Stimulated activated CD8-positive, alpha-beta memory T cell treated with anti-CD3 and anti-CD28 coated beads, Interleukin-7, amount 100 ng/mL, for 1 hour (primary cell): ENCODE measurements around the gene PXMP4.
A peak's percentile ranks its signal among the peaks of the same experiment; 100 is the strongest.

Experiments used
- DNase-seq, 2 donors: peaks; one replicate each; pipeline ENCODE4 v3.0.0-alpha.2; 2020; ENCODE audit warnings: low read depth in 2 of 2

Gene PXMP4

DNA sequence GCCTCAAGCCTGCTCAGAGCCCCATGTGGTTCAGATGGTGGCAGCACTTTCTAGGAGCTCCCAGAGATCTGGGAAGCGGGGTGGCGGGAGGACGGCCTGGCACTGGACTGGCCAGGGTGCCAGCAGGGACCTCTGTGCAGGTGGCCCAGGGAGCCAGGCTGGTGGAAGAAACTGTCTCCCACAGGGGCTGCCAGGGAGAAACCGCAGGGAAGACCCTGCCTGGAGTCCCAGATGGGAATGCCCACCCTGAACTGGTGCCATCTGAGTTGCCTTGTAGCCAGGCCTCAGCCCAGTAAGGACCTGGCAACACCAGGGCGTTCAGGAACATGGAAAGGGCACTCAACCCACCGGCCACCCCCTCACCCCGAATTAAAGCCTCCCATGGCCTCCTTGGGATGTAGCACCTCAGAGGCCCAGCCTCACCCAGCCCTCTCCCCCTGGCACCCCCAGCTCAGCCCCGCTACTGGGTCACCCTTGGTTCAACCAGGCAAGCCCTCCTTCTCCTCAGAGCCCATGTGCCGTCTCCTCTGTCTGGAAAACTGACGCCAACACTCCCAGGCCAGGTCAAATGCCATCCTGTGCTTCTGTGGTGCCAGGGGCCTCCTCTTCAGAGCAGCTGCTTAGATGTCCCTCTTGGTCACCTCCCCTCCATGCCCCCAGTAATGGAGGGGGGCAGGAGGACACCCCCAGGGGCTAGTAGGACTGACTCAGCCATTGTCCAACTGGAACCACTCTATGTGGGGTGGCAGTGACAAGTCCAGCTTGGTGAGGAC is 63.9 kb downstream of the PXMP4 start:
- no peak for DNase-seq

DNA sequence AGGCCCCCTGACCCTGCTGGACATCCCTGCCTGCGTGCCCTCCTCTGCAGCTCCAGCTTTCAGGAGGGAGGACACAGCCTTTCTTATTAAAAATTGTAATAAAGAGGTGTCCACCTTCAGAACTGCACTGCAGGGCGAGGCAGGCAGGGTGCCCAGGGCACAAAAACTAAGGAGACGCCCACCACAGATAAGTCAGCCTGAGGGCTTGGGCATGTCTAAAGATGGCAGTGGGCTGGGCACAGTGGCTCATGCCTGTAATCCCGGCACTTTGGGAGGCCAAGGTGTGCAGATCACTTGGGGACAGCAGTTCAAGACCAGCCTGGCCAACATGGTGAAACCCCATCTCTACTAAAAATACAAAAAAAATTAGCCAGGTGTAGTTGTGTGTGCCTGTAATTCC is 64.9 kb downstream of the PXMP4 start:
- no peak for DNase-seq

DNA sequence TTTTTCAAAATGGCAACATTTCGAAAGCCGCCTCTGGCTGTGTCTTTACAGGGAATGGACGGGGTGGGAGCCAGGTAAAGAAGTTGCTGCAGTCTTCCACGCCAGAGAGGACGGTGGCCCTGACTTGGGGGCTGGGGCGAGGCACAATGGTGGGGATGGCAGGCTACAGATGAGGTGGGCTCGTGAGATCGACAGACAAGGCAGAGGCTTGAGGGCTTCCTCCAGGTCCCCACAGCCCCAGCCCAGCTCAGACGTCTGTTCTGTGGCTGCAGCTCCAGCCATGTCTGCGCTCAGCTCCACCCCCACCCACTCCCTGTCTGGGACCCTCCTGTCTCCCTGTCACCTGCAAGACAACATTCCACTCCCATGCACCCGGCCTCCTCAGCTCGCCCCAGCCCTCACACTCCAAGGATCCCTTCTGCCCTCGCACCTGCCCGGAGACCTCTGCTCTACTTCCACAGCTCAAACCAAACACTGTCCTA is 65.4 kb downstream of the PXMP4 start:
- no peak for DNase-seq

DNA sequence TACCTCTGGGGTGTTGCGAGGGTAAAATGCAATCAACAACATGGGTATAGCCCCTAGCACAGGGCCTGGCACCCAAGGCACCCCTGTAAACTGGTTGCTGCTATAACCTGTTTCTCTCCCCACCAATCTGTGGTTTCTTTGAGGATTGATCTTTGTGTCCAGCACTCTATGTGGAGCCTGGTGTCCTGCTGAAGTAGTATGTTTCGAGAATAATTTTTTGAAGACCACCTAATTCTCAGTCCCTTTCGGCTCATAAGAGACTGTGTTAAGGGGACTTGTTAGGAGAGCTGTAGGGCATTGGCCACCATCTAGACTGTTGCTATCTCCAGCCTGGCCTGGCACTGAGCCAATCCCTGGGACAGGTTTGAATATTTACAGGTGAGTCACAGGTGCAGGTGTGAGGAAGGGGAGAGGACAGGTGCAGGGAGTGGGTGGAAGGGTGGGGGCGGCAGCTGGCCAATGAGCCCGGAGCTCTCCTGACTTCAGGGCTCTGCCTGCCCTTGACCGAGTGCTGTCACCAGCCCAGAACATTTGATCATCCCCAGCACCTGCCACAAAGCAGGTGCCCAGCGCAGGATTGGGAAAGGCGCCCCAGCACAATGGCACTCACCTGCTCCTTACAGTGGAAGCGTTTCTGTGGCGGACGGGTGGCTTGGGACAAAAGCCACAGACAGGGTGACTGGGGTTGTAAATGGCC is 66.1 kb downstream of the PXMP4 start:
- no peak for DNase-seq

DNA sequence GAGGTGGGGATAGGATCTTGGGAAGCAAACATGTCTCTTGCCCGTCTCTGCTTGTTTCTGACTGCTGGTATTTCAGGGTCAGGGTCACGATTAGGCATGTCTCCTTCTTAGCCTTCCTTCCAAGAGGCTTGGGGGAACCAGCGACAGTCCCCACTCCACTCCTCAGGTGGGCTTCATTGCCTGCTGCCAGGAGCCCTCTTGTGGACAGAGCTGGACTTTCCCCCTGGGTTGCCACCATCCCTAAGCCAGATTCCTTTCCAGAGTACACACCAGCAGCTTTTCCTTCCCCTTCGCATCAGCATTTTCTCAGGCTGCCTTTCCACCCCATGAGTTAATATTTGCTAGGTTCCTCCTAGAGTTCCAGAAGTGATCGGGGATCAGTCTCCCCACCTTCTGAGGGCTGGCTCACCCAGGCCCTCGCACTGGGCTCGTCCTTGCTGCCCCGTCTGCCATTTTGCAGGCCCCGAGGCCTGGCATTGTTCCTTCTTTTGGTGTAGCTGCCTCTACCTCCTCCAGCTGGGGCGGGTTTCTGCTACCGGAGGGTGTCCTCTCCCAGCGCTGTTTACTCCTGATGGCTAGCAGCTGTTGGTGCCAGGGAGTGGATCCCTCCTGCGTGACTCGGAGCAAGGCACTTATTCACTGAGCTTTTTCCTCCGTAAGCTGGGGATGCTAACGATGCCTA is 66.8 kb downstream of the PXMP4 start:
- DNase-seq: peak in 1 of 2 donors; percentile 27
